HepG2 (cell line): Measurements from ENCODE around the gene CHRNB1. TPM values are rescaled to one million over a fixed set of nuclear protein-coding genes. Genes with fewer than 3 reads are reported as not detected.
A peak's percentile ranks its signal among the peaks of the same experiment; 100 is the strongest.

Source experiments
- CEBPZ ChIP-seq: IDR thresholded peaks from 2 replicates; pipeline ENCODE4 v1.6.1; 2012; ENCODE audit warnings: low read length, improper control_type of control experiment
- CREB3 ChIP-seq: sonication (generic); formaldehyde crosslinking; IDR thresholded peaks from 2 replicates; pipeline ENCODE4 v1.5.0; 2020; ENCODE audit warnings: missing genetic modification reagents
- CSRNP2 ChIP-seq: sonication (generic); formaldehyde crosslinking; conservative IDR thresholded peaks from 2 replicates; pipeline ENCODE4 v1.8.0; 2022; ENCODE audit warnings: low read depth, missing genetic modification reagents
- KLF15 ChIP-seq: sonication (generic); formaldehyde crosslinking; IDR thresholded peaks from 2 replicates; pipeline ENCODE4 v1.8.1; 2023; ENCODE audit warnings: borderline replicate concordance, mild to moderate bottlenecking, inconsistent platforms, missing genetic modification reagents, mixed read lengths
- MYPOP ChIP-seq: sonication (generic); formaldehyde crosslinking; IDR thresholded peaks from 2 replicates; pipeline ENCODE4 v1.8.1; 2023; ENCODE audit warnings: mild to moderate bottlenecking, moderate library complexity, missing genetic modification reagents
- NBN ChIP-seq: fragments of 450-650 bp; conservative IDR thresholded peaks from 2 replicates; pipeline ENCODE4 v1.6.1; 2017
- NONO ChIP-seq, 2 experiments: fragments of 450-650 bp in 1 of 2; sonication (generic) in 1 of 2; formaldehyde crosslinking in 1 of 2; IDR thresholded peaks in 1 of 2; conservative IDR thresholded peaks in 1 of 2; 2 replicates each; pipeline versions ENCODE4 v1.6.1 to v1.8.0; 2017 to 2022; ENCODE audit warnings: mild to moderate bottlenecking in 1 of 2, missing genetic modification reagents in 1 of 2, moderate library complexity in 1 of 2
- NR2F1 ChIP-seq, 2 experiments: fragments of 450-650 bp in 1 of 2; formaldehyde crosslinking in 1 of 2; IDR thresholded peaks; 2 replicates each; pipeline versions ENCODE4 v1.5.0 to v1.6.1; 2016 to 2020; ENCODE audit warnings: mild to moderate bottlenecking in 1 of 2, missing compliant biosample characterization in 1 of 2, missing genetic modification reagents in 1 of 2, moderate library complexity in 1 of 2
- POLR2AphosphoS5 ChIP-seq: IDR thresholded peaks from 2 replicates; pipeline ENCODE4 v1.6.1; 2012; ENCODE audit warnings: low read depth, low read length
- RBAK ChIP-seq: sonication (generic); formaldehyde crosslinking; IDR thresholded peaks from 2 replicates; pipeline ENCODE4 v1.5.1; 2020; ENCODE audit warnings: mild to moderate bottlenecking, missing genetic modification reagents
- RORA ChIP-seq: sonication (generic); formaldehyde crosslinking; IDR thresholded peaks from 2 replicates; pipeline ENCODE4 v1.5.0; 2020; ENCODE audit warnings: mild to moderate bottlenecking, missing genetic modification reagents, moderate library complexity
- SYNCRIP ChIP-seq: fragments of 200-400 bp; formaldehyde crosslinking; IDR thresholded peaks from 2 replicates; pipeline ENCODE4 v1.6.1; 2018; ENCODE audit warnings: mild to moderate bottlenecking, low read depth, low read length; ENCODE audit not compliant: insufficient read depth
- TEAD2 ChIP-seq: sonication (generic); formaldehyde crosslinking; IDR thresholded peaks from 2 replicates; pipeline ENCODE4 v1.9.0; 2021; ENCODE audit warnings: missing genetic modification reagents
- TFDP1 ChIP-seq: IDR thresholded peaks from 2 replicates; pipeline ENCODE4 v1.6.1; 2016; ENCODE audit warnings: missing compliant biosample characterization, missing genetic modification reagents, borderline replicate concordance
- ZBTB7B ChIP-seq: sonication (generic); formaldehyde crosslinking; IDR thresholded peaks from 2 replicates; pipeline ENCODE4 v1.4.0; 2020; ENCODE audit warnings: missing genetic modification reagents
- ZFP90 ChIP-seq: sonication (generic); formaldehyde crosslinking; IDR thresholded peaks from 2 replicates; pipeline ENCODE4 v1.8.0; 2022; ENCODE audit warnings: missing genetic modification reagents, mild to moderate bottlenecking, inconsistent platforms, borderline replicate concordance
- ZNF329 ChIP-seq: sonication (generic); formaldehyde crosslinking; IDR thresholded peaks from 2 replicates; pipeline ENCODE4 v1.9.0; 2021; ENCODE audit warnings: low read depth, mild to moderate bottlenecking, missing genetic modification reagents
- ZNF589 ChIP-seq: sonication (generic); formaldehyde crosslinking; conservative IDR thresholded peaks from 2 replicates; pipeline ENCODE4 v1.8.0; 2022; ENCODE audit warnings: mild to moderate bottlenecking, moderate library complexity, missing genetic modification reagents
- ZNF616 ChIP-seq: sonication (generic); formaldehyde crosslinking; IDR thresholded peaks from 2 replicates; pipeline ENCODE4 v1.5.0; 2020; ENCODE audit warnings: low read depth, mild to moderate bottlenecking, missing genetic modification reagents
- ZNF775 ChIP-seq: sonication (generic); formaldehyde crosslinking; IDR thresholded peaks from 2 replicates; pipeline ENCODE4 v1.4.0; 2020; ENCODE audit warnings: missing genetic modification reagents, mild to moderate bottlenecking, moderate library complexity, borderline replicate concordance
- ZNF788 ChIP-seq: sonication (generic); formaldehyde crosslinking; IDR thresholded peaks from 2 replicates; pipeline ENCODE4 v1.5.0; 2020; ENCODE audit warnings: mild to moderate bottlenecking, missing genetic modification reagents, borderline replicate concordance
- polyA plus RNA-seq, 8 experiments: library from polyadenylated mRNA; depleted of rRNA in 3 of 8; stranded (reverse) in 7 of 8; unstranded in 1 of 8; fragments of >200 nt; fragmentation: Illumina TruSeq in 4 of 8; extraction: Trizol in 4 of 8; gene quantifications; 2 replicates each; pipeline versions ENCODE4 v1.2.1 to v1.2.3, GENCODE V29; 2011 to 2016; ENCODE audit warnings: low read depth in 4 of 8, missing spikeins in 1 of 8, mixed read lengths in 1 of 8; ENCODE audit not compliant: insufficient read depth in 1 of 8
- total RNA-seq, 5 experiments: library from RNA; depleted of rRNA; stranded (reverse); fragments of >200 nt; fragmentation: Illumina TruSeq; extraction: Trizol; gene quantifications; 2 replicates each; pipeline ENCODE4 v1.2.3, GENCODE V29; 2016; ENCODE audit warnings: low read depth in 1 of 5

CHRNB1 gene
- total and polyA plus RNA-seq, 2 of the 13 experiments (the other 11 are each of a cell fraction or from before 2014, with no cell fraction given): 5.4 to 33.7 TPM

- peak; percentile 51; the same call in 1 of the 2 replicates for TF ChIP-seq TFDP1 (CRISPR knock-in tag)
- TF ChIP-seq CEBPZ: no peak
- TF ChIP-seq ZNF589 (CRISPR knock-in tag): no peak
- TF ChIP-seq ZNF616 (CRISPR knock-in tag): no peak
- TF ChIP-seq ZBTB7B (CRISPR knock-in tag): peak; percentile 18
- no peak for TF ChIP-seq ZNF329 (CRISPR knock-in tag)
- no peak for TF ChIP-seq ZNF775 (CRISPR knock-in tag)
- no peak for TF ChIP-seq RORA (CRISPR knock-in tag)
- TF ChIP-seq ZFP90 (CRISPR knock-in tag): no peak
- TF ChIP-seq CREB3 (CRISPR knock-in tag): no peak
- TF ChIP-seq CSRNP2 (CRISPR knock-in tag): no peak
- no peak for TF ChIP-seq NONO (IDR thresholded peaks at IDR 0.05)
- no peak for TF ChIP-seq NONO (CRISPR knock-in tag; conservative IDR thresholded peaks at IDR 0.05)
- no peak for TF ChIP-seq ZNF788 (CRISPR knock-in tag)
- TF ChIP-seq POLR2AphosphoS5: no peak; the same call in 1 of the 2 replicates
- no peak for TF ChIP-seq TEAD2 (CRISPR knock-in tag)
- TF ChIP-seq MYPOP (CRISPR knock-in tag): peak; percentile 2; the same call in 1 of the 2 replicates
- TF ChIP-seq RBAK (CRISPR knock-in tag): no peak
- TF ChIP-seq NR2F1 (CRISPR knock-in tag; IDR thresholded peaks at IDR 0.05): no peak
- TF ChIP-seq KLF15: no peak
- no peak for TF ChIP-seq NBN
- no peak for TF ChIP-seq SYNCRIP
Measured at GRCh38 chr17:7483255-7484066, 38.6 kb downstream of the CHRNB1 start (continued).
